PC-3 (cell line): Measurements from ENCODE around the gene SMG9. TPM values are rescaled to one million over a fixed set of nuclear protein-coding genes. Genes with fewer than 3 reads are reported as not detected.

Experiments
- ATAC-seq: fragments of 200-7000 bp; cut with Tn5 transposase; 2 replicates; pipeline ENCODE4 v1.9.1; 2020; ENCODE audit warnings: mild to moderate bottlenecking, moderate library complexity
- BruUV-seq: library from RNA; stranded (reverse); fragments of 400-500 nt; replicated peaks from 2 replicates; lab custom pipeline; 2021; lab: Mats Ljungman, UMichigan
- CTCF ChIA-PET: fragments of 300-600 bp; sonication (Branson Sonifier 250); formaldehyde crosslinking; loops from one replicate; lab custom pipeline; 2022; ENCODE audit warnings: antibody characterized with exemption; lab: Charles Lee
- POLR2A ChIA-PET: fragments of 300-600 bp; sonication (Branson Sonifier 250); formaldehyde crosslinking; loops from one replicate; lab custom pipeline; 2022; ENCODE audit warnings: antibody characterized with exemption; ENCODE audit not compliant: unreplicated experiment; lab: Charles Lee
- DNase-seq: peaks from one replicate; pipeline ENCODE4 v3.0.0-alpha.2; 2015
- H2AFZ ChIP-seq: fragments of 300-600 bp; sonication (generic); 2 replicates; pipeline ENCODE4 v1.6.0; 2016; ENCODE audit warnings: antibody characterized with exemption, low read length
- H3F3A ChIP-seq: fragments of 300-600 bp; sonication (generic); one replicate; pipeline ENCODE4 v1.6.0; 2017; ENCODE audit warnings: antibody characterized with exemption, low read length, control low read depth, mild to moderate bottlenecking; ENCODE audit not compliant: unreplicated experiment
- H3K27ac ChIP-seq: fragments of 300-600 bp; sonication (generic); 2 replicates; pipeline ENCODE4 v1.5.1; 2016; ENCODE audit warnings: mild to moderate bottlenecking, low read length
- H3K27me3 ChIP-seq: fragments of 300-600 bp; sonication (generic); 2 replicates; pipeline ENCODE4 v1.6.1; 2016; ENCODE audit warnings: low read length, mixed read lengths
- H3K36me3 ChIP-seq: fragments of 300-600 bp; sonication (generic); 2 replicates; pipeline ENCODE4 v1.6.1; 2016; ENCODE audit warnings: low read depth, mixed run types, low read length, mixed read lengths
- H3K4me1 ChIP-seq: fragments of 300-600 bp; sonication (generic); 2 replicates; pipeline ENCODE4 v1.5.1; 2016; ENCODE audit warnings: low read length; ENCODE audit not compliant: insufficient read depth
- H3K4me2 ChIP-seq: fragments of 300-600 bp; sonication (generic); 2 replicates; pipeline ENCODE4 v1.6.0; 2016; ENCODE audit warnings: low read length
- H3K4me3 ChIP-seq: fragments of 300-600 bp; sonication (generic); 2 replicates; pipeline ENCODE4 v1.5.1; 2016; ENCODE audit warnings: mild to moderate bottlenecking, low read length, mixed read lengths
- H3K79me2 ChIP-seq: fragments of 300-600 bp; sonication (generic); 2 replicates; pipeline ENCODE4 v1.6.1; 2017; ENCODE audit warnings: low read length, mixed read lengths
- H3K9ac ChIP-seq: fragments of 300-600 bp; sonication (generic); 2 replicates; pipeline ENCODE4 v1.6.0; 2016; ENCODE audit warnings: mild to moderate bottlenecking, low read length
- H3K9me2 ChIP-seq: fragments of 300-600 bp; sonication (generic); replicated peaks from 2 replicates; pipeline ENCODE4 v1.6.1; 2016; ENCODE audit warnings: mixed run types, low read length, mixed read lengths
- H3K9me3 ChIP-seq: fragments of 300-600 bp; sonication (generic); 2 replicates; pipeline ENCODE4 v1.6.1; 2016; ENCODE audit warnings: low read length, mixed read lengths
- H4K20me1 ChIP-seq: fragments of 300-600 bp; sonication (generic); 2 replicates; pipeline ENCODE4 v1.6.1; 2016; ENCODE audit warnings: low read length, mixed read lengths
- CTCF ChIP-seq: fragments of 300-600 bp; sonication (generic); conservative IDR thresholded peaks from 2 replicates; pipeline ENCODE4 v1.5.1; 2017; ENCODE audit warnings: antibody characterized with exemption, low read depth, mild to moderate bottlenecking, low read length
- EZH2 ChIP-seq: fragments of 300-600 bp; sonication (generic); IDR thresholded peaks from one replicate; pipeline ENCODE4 v1.6.1; 2017; ENCODE audit warnings: antibody characterized with exemption, mild to moderate bottlenecking, low read length; ENCODE audit not compliant: unreplicated experiment
- EZH2phosphoT487 ChIP-seq: fragments of 300-600 bp; sonication (generic); IDR thresholded peaks from 2 replicates; pipeline ENCODE4 v1.6.1; 2018; ENCODE audit warnings: mild to moderate bottlenecking, antibody characterized with exemption, low read length, borderline replicate concordance
- intact Hi-C: fragments of 100-400 bp; cut with micrococcal nuclease; formaldehyde crosslinking; loops from 2 replicates; pipeline ENCODE4 v1.9.0; 2023
- total RNA-seq: library from RNA; depleted of rRNA; stranded (reverse); fragments of >200 nt; gene quantifications from 2 replicates; pipeline ENCODE4 v1.2.3, GENCODE V29; 2014

SMG9 gene
- total RNA-seq, 1 experiment from 2014 or later, result 48.8 TPM

- ATAC-seq, result peak; percentile 58
- H3F3A ChIP-seq, result no peaks in the 10 kb centered on the region
- intact Hi-C loops, result loop anchor here (2.0 kb wide), 1 partner anchor 20 kb away; no protein-coding TSS in a partner anchor
- CTCF ChIA-PET, result interaction anchor here (0.8 kb wide), 1 partner anchor 25 kb away, joined by 3 read pairs; no protein-coding TSS in a partner anchor
- peaks cover 15% of the 10 kb centered on the region for H3K79me2 ChIP-seq
- peak overlapping the region; percentile 38; the same call in 1 of the 2 replicates for H3K4me3 ChIP-seq
- H3K9me2 ChIP-seq, result no peaks in the 10 kb centered on the region
- no TSS peak for BruUV-seq
- POLR2A ChIA-PET, result interaction anchor here (0.6 kb wide), 1 partner anchor 30 kb away, joined by 3 read pairs; the partner anchor contains the start of gene SMG9
- peak overlapping the region; percentile 74 for H3K4me2 ChIP-seq
- peak; percentile 87 for DNase-seq
- peak overlapping the region; percentile 98 for H3K27ac ChIP-seq
- no peaks in the 10 kb centered on the region for H3K36me3 ChIP-seq
- peak overlapping the region; percentile 83 for H3K9ac ChIP-seq
- H3K9me3 ChIP-seq, result no peaks in the 10 kb centered on the region
- H3K27me3 ChIP-seq, result no peaks in the 10 kb centered on the region
- peaks cover 39% of the 10 kb centered on the region for H3K4me1 ChIP-seq
- TF ChIP-seq CTCF (no peak), EZH2phosphoT487 (no peak), EZH2 (no peak)
- H4K20me1 ChIP-seq, result no peaks in the 10 kb centered on the region
- peak overlapping the region; percentile 15; the same call in 1 of the 2 replicates for H2AFZ ChIP-seq
Measured at GRCh38 chr19:43784241-43784980, 29.6 kb upstream of the SMG9 start.

DNA sequence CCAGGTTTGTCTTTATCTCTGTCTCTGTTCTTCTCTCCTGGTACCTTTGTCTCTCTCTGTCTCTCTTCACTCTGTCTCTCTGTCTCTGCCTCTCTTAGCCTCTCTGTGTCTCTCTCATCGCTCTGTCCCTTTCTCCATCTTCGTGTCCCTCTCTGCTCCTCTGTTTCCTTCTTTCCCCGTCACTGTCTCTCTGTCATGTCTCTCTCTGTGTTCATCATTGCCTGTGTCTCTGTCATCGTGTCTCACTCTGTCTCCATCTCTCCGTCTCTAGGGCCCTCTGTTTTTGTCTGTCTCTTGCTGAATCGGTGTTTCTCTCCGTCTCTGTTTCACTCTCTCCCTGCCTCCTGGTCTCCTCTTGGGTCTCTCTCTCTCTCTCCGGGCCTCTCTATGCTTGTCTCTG lies 28.9 kb upstream of the SMG9 start:
- Histone ChIP-seq H3K79me2 (peaks cover 23% of the 10 kb centered on the region), H3K27me3 (no peaks in the 10 kb centered on the region), H3K4me3 (no peak overlapping the region), H3K27ac (peak overlapping the region; percentile 98), H3K9ac (peak overlapping the region; percentile 83), H4K20me1 (no peaks in the 10 kb centered on the region), H3K9me3 (no peaks in the 10 kb centered on the region), H3K9me2 (no peaks in the 10 kb centered on the region), H3K4me2 (peak overlapping the region; percentile 74; the same call in 1 of the 2 replicates), H3F3A (no peaks in the 10 kb centered on the region), H3K4me1 (peaks cover 47% of the 10 kb centered on the region), H3K36me3 (no peaks in the 10 kb centered on the region), H2AFZ (no peak overlapping the region)
- no peak for DNase-seq
- POLR2A ChIA-PET, result no interaction called here
- intact Hi-C loops, result loop anchor here (2.0 kb wide), 1 partner anchor 19 kb away; no protein-coding TSS in a partner anchor
- ATAC-seq, result no peak
- CTCF ChIA-PET, result no interaction called here
- TF ChIP-seq CTCF (no peak), EZH2phosphoT487 (no peak), EZH2 (no peak)
- no TSS peak for BruUV-seq

DNA sequence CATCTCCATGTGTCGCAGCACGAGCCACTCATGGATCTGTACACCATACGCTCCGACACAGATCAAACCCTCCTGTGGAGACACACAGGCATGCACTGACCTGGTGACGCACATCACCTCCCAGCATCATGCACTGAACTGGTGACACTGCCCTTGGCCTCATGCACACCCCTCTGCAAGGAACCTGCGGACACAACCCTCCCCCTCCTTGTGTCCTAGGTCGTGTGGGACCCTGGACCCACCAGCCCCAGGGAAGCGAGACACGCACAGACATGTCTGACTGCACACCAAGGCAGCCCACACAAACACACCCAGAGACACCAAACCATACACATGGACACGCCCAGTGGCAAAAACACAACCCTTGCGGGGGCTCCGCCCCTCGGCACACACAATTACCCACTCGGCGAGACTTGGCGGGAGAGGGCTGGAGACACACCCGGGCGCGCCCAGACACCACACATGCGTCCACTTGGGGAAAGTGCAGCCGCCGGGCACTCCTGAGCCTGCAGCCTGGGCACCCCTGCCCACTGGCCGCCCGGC lies 28.0 kb upstream of the SMG9 start:
- no peak overlapping the region for H2AFZ ChIP-seq
- no peak for DNase-seq
- no peak for TF ChIP-seq EZH2
- no peak for TF ChIP-seq CTCF
- TF ChIP-seq EZH2phosphoT487, result no peak
- no peaks in the 10 kb centered on the region for H3K27me3 ChIP-seq
- H4K20me1 ChIP-seq, result no peaks in the 10 kb centered on the region
- BruUV-seq, result no TSS peak
- intact Hi-C loops, result no loop called here
- peaks cover 53% of the 10 kb centered on the region for H3K4me1 ChIP-seq
- H3K9me3 ChIP-seq, result no peaks in the 10 kb centered on the region
- no peaks in the 10 kb centered on the region for H3K9me2 ChIP-seq
- no peaks in the 10 kb centered on the region for H3K36me3 ChIP-seq
- peaks cover 26% of the 10 kb centered on the region for H3K79me2 ChIP-seq
- H3K4me2 ChIP-seq, result no peak overlapping the region
- CTCF ChIA-PET, result no interaction called here
- no peak overlapping the region for H3K9ac ChIP-seq
- no peak for ATAC-seq
- no peak overlapping the region for H3K4me3 ChIP-seq
- H3K27ac ChIP-seq, result no peak overlapping the region
- POLR2A ChIA-PET, result no interaction called here
- no peaks in the 10 kb centered on the region for H3F3A ChIP-seq
